SH-SY5Y (cell line): ENCODE results near the gene CBR1.

Experiments
- GATA2 ChIP-seq: IDR thresholded peaks from 2 replicates; pipeline ENCODE4 v1.6.1; 2011; ENCODE audit warnings: mild to moderate bottlenecking, low read depth, low read length
- GATA3 ChIP-seq: IDR thresholded peaks from 2 replicates; pipeline ENCODE4 v1.6.1; 2011; ENCODE audit warnings: low read depth, mild to moderate bottlenecking, low read length, moderate library complexity

- TF ChIP-seq GATA2 (no peak), GATA3 (no peak)
These were observed 22.9 kb downstream of the CBR1 start for GRCh38 chr21:36092681-36093080.
